ENCODE results near the gene CEP55. TPM values are rescaled to one million over a fixed set of nuclear protein-coding genes. Genes with fewer than 3 reads are reported as not detected.

CEP55 gene
- 43.2 and 49.4 TPM in 2 replicates for total RNA-seq (2014; rRNA removed; shearing (Covaris generic))

DNA sequence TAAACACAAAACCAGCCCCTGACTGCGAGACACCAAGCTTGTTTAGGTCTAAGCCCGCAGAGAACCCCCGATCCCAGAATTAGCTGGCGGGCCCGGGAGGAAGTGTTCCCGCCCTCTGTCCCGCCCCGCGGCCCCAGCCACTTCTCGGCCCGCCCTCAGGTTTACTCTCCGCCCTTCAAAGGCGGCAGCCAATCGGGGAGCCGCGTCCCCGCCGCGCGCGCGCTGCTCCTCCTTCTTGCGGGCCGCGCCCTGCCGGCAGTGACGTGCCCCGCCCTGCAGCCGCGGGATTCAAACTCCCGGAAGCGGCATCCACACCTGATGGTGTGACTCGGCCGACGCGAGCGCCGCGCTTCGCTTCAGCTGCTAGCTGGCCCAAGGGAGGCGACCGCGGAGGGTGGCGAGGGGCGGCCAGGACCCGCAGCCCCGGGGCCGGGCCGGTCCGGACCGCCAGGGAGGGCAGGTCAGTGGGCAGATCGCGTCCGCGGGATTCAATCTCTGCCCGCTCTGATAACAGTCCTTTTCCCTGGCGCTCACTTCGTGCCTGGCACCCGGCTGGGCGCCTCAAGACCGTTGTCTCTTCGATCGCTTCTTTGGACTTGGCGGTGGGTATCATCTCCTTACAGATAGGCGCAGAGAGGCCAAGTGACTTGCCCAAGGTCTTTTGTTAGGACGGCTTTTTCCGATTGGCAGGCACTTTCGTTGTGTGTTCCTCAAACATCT is at the start of gene CEP55:
Gene CEP55, plus strand, starts transcription at position 291 of the 720 bp plus-strand sequence. CDS start 3,440 bp downstream, outside the sequence.
- peak; percentile 91 to 92 for DNase-seq
- no peaks in the 10 kb centered on the region for H3K9me3 ChIP-seq (replicated peaks)
- no peaks in the 10 kb centered on the region for H3K27me3 ChIP-seq
- H3K36me3 ChIP-seq = no peaks in the 10 kb centered on the region
- peak within 1 kb of the TSS; percentile 78 for H3K27ac ChIP-seq
- peaks cover 5% of the 10 kb centered on the region; the same call in 1 of the 2 replicates for H3K4me1 ChIP-seq
- peak within 1 kb of the TSS; percentile 88 for H3K4me3 ChIP-seq

DNA sequence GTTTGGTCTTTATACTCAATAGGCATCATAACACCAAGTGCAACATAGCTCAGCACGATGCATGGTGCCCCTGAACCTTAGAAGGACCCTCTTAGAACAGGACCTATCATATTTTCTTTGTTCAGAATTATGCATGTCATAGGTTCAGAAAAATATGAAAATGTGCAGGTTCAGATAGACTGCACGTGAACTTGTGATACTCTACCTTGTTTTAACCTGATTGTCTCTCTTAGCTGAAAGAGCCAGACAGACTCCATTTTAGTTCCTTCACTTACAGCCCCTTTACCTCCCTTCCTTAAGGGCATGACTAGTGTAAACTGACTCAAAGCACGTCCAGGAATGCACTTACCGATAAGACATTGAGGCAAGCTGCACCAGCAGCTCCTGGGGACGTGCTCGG is 49.4 kb upstream of the CEP55 start:
- H3K27me3 ChIP-seq = no peaks in the 10 kb centered on the region
- no peak for DNase-seq
- H3K4me3 ChIP-seq = no peak overlapping the region
- H3K4me1 ChIP-seq = peaks cover 11% of the 10 kb centered on the region
- H3K27ac ChIP-seq = no peak overlapping the region
- H3K9me3 ChIP-seq (replicated peaks) = no peaks in the 10 kb centered on the region
- no peaks in the 10 kb centered on the region for H3K36me3 ChIP-seq

DNA sequence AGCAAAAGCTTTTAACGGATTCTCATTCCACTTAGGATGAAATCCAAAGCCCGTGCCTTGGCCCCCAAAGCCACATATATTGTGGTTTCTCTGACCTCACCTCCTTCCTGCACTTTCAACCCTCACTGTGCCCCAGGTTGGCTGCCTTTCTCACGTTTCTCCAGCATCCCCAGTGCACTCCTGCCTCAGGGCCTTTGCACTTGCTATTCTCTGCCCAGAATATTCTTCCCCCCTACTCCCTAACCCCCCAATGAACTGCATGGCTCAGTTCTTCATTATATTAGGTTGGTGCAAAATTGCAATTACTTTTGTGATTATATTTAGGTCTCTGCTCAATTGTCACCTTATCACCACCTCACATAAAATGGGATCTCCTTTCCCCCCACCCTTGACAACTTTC is 48.4 kb upstream of the CEP55 start:
- Histone ChIP-seq H3K36me3 (no peaks in the 10 kb centered on the region), H3K27me3 (no peaks in the 10 kb centered on the region), H3K9me3 (replicated peaks) (no peaks in the 10 kb centered on the region), H3K27ac (no peak overlapping the region), H3K4me3 (no peak overlapping the region), H3K4me1 (peaks cover 11% of the 10 kb centered on the region)
- no peak for DNase-seq

DNA sequence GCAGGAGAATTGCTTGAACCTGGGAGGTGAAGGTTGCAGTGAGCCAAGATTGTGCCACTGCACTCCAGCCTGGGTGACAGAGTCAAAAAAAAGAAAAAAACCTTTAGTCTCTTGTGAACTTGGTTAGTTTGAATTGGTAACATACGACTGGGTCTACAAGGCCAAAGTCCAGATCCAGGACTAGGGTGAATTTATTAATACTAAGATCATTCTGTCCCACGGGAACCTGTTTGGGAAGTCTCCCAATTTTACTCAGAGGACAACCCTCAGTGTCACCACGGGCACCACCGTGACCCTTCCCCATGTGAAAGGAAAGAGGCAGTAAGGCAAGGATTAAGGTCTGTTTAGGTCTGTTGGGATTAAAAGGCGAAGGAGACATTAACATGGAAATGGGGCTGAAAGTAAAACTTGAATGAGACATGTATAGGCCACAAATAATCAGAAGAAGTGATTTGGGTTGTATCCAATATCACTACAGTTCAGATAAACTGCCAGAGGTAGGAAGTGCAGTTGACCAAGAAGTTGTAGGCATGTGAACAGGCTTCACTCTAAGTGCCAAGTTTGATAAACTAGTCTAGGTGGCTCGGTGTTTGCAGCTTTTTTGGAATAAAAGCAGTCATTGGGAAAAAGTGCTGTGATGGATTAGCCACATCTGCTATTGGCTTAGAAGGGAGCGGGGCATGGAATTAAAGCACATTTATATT is 45.0 kb upstream of the CEP55 start:
- no peak for DNase-seq
- Histone ChIP-seq H3K4me1 (no peaks in the 10 kb centered on the region), H3K27ac (no peak overlapping the region), H3K9me3 (replicated peaks) (no peaks in the 10 kb centered on the region), H3K27me3 (no peaks in the 10 kb centered on the region), H3K4me3 (no peak overlapping the region), H3K36me3 (no peaks in the 10 kb centered on the region)

DNA sequence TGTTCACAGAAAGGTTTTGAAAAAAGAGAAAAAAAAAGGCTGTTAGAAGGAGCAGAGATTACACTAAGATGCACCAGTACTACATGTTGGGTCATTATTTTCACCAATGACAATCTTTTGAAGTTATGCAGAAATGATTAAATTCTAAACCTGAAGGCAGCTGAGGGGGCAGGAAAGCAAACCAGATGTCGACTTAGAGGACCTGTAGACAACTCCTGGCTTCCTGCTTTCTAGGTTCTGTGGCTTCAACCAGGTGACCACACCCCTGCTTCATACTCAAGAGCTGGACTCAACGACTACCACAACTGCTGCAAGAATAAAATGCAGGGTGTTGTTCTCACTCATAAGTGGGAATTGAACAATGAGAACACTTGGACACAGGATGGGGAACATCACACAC is 44.3 kb upstream of the CEP55 start:
- DNase-seq = no peak
- Histone ChIP-seq H3K36me3 (no peaks in the 10 kb centered on the region), H3K27me3 (no peaks in the 10 kb centered on the region), H3K9me3 (replicated peaks) (no peaks in the 10 kb centered on the region), H3K27ac (no peak overlapping the region), H3K4me3 (no peak overlapping the region), H3K4me1 (no peaks in the 10 kb centered on the region)

DNA sequence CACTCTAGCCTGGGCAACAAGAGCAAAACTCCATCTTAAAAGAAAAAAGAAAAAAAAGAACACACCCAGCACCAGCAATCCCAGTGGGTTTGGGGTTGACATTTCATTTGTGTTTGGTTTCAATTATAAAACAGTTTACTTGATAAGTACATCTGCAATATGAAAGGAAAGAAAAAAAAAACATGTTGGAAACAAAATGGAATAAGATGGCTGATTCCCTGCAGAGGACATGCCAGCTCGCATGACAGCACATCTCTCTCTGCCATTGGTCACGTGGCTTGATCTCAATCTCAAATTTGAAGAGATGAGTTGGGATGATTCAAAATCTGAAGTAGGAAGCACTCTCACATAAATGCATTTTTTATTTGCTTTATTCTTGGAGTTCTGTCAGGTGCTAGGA is 42.3 kb upstream of the CEP55 start:
- H3K27ac ChIP-seq = no peak overlapping the region
- no peaks in the 10 kb centered on the region for H3K36me3 ChIP-seq
- no peak for DNase-seq
- no peaks in the 10 kb centered on the region for H3K27me3 ChIP-seq
- H3K9me3 ChIP-seq (replicated peaks) = no peaks in the 10 kb centered on the region
- H3K4me3 ChIP-seq = no peak overlapping the region
- peaks cover 8% of the 10 kb centered on the region for H3K4me1 ChIP-seq

DNA sequence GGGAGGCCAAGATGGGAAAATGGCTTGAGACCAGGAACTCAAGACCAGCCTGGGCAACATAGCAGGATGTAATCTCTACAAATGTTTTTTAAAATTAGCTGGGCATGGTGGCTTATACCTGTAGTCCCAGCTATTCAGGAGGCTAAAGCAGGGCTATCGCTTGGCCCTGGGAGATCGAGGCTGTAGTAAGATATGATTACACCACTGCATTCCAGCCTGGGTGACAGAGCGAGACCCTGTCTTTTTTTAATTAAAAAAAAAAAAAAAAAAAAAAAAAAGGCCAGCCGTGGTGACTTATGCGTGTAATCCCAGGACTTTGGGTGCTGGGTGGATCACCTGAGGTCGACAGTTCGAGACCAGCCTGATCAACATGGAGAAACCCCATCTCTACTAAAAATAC is 41.7 kb upstream of the CEP55 start:
- Histone ChIP-seq H3K4me3 (no peak overlapping the region), H3K36me3 (no peaks in the 10 kb centered on the region), H3K27me3 (no peaks in the 10 kb centered on the region), H3K4me1 (peaks cover 14% of the 10 kb centered on the region), H3K9me3 (replicated peaks) (no peaks in the 10 kb centered on the region), H3K27ac (no peak overlapping the region)
- DNase-seq = no peak

DNA sequence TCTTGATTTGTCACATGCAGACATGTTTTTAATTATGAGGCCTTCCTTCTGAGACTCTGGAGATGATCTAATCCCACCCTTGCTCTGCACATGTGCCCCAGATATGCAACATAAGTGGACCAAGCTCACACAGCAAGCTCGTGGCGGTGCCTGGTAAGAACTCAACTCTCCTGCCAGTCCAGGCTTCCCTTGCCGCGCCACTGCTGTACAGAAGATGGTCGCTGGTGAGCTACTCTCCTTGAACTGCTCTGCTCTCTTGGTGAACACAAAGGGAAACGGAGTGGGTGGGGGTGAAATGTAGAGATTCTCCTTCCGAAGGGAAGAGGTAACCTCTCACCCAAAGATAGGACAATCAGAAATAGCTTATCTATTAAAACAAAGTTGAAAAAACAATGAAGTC is 39.9 kb upstream of the CEP55 start:
- no peaks in the 10 kb centered on the region for H3K9me3 ChIP-seq (replicated peaks)
- H3K4me3 ChIP-seq = no peak overlapping the region
- H3K27me3 ChIP-seq = no peaks in the 10 kb centered on the region
- H3K27ac ChIP-seq = no peak overlapping the region
- no peaks in the 10 kb centered on the region for H3K36me3 ChIP-seq
- DNase-seq = no peak
- H3K4me1 ChIP-seq = peaks cover 24% of the 10 kb centered on the region

DNA sequence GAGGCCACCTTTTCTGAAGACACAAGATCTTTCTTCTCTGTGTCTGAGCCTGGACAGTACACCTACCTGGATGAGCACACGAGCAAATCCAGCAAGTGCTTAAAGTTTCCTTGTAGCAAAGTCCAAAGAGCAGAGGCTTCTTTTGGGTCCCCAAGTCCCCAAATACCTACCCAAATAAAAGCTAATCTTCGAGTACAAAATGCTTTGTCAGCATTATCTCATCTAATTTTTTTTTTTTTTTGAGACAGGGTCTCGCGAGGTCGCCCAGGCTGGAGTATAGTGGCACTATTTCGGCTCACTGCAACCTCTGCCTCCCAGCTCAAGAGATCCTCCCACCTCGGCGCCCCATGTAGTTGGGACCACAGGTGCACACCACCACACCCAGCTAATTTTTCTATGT is 38.9 kb upstream of the CEP55 start:
- Histone ChIP-seq H3K27ac (no peak overlapping the region), H3K4me1 (peaks cover 35% of the 10 kb centered on the region), H3K9me3 (replicated peaks) (no peaks in the 10 kb centered on the region), H3K36me3 (no peaks in the 10 kb centered on the region), H3K27me3 (no peaks in the 10 kb centered on the region), H3K4me3 (no peak overlapping the region)
- no peak for DNase-seq

DNA sequence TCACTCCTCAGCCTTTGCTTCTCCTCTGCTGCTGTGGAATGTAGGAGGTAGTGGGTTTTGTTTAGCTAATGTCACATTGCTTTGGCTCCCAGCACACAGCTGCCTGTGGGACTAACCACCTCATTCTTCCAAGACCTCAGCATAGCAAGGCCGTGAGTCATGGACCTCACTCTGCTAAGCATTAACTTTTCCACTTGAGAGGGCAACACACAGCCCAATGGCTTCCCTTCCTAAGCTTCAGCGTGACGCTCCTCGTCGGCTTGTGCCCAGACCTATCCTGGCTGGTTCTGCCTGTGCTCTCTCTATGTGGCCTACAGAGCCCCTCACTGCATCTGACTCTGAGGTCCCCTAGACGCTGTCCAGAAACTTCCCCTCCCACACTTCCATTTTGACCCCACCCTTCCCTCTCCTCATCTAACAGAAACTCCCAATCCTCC is 37.6 kb upstream of the CEP55 start:
- DNase-seq = peak; percentile 93 to 94
- H3K4me3 ChIP-seq = peak overlapping the region; percentile 6; the same call in 1 of the 2 replicates
- H3K4me1 ChIP-seq = peaks cover 42% of the 10 kb centered on the region
- no peaks in the 10 kb centered on the region for H3K9me3 ChIP-seq (replicated peaks)
- H3K27me3 ChIP-seq = no peaks in the 10 kb centered on the region
- H3K27ac ChIP-seq = peak overlapping the region; percentile 85
- H3K36me3 ChIP-seq = no peaks in the 10 kb centered on the region

DNA sequence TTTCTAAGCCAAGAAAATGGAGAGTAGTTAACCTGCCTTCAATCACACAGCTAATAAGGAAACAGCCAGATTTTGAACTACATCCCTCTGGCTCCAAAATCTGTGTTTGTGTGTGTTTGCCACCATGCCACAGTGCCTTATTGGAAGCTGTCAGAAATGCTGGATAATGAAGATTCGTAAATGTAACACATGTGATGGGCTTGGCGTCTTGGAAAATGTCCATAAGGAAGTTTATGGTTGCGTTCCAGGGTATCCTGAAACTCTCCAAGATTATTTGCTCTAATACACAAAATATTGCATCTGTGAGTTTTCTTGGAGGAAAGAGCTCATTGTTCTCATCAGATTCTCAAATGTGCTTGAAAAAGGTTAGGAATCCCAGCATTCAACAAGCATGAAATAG is 36.9 kb upstream of the CEP55 start:
- no peaks in the 10 kb centered on the region for H3K27me3 ChIP-seq
- no peaks in the 10 kb centered on the region for H3K36me3 ChIP-seq
- no peaks in the 10 kb centered on the region for H3K9me3 ChIP-seq (replicated peaks)
- no peak for DNase-seq
- peak overlapping the region; percentile 85 for H3K27ac ChIP-seq
- peak overlapping the region; percentile 6; the same call in 1 of the 2 replicates for H3K4me3 ChIP-seq
- H3K4me1 ChIP-seq = peaks cover 48% of the 10 kb centered on the region

DNA sequence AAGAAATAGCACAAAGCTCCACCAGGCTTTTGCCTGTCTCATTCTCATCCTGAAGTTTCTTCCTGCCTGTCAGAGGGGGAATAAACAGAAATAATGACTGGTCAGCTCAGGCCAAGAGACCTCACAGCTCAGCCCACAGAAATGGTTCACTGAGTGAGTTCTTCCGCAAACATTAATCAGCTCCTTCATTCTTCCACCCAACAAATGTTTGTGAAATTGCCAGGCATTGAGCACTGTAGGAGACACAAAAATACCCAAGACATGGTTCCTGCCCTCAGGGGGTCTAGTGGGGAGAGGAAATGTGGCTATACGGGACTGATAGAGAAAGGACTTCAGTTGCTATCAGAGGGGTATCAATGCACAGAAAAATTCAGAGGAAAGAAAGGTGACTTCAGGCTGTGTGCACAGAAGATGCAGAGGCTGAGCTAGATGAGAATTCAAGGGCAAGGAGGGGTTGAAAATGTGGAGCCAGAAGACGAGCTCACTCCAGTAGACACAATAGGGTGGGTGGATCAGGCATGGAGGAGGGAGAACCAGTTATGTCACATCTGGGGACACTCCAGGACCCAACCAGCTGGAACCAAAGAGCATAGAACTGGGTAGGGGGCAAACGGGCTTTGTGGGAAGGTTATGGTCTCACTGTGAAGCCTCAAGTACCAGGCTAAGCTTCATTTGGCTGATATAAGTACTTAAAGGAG is 35.2 kb upstream of the CEP55 start:
- Histone ChIP-seq H3K27ac (peak overlapping the region; percentile 77), H3K36me3 (no peaks in the 10 kb centered on the region), H3K4me1 (peaks cover 58% of the 10 kb centered on the region), H3K9me3 (replicated peaks) (no peaks in the 10 kb centered on the region), H3K27me3 (no peaks in the 10 kb centered on the region), H3K4me3 (no peak overlapping the region)
- DNase-seq = no peak

DNA sequence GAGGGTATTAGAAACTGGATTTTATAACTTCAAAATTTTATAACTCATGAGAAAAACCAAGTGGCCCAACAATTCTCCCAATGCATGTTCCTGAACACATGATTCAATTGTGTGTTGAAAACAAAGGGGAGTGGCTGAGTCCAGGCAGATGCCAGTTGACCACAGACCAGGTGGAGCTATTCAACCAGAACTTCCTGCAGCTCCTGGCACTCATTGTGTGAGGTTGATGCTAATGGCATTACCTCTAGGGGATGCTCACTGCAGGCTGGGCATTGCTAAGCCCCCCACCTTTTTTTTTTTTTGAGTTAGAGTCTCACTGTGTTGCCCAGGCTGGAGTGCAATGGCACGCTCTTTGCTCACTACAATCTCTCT is 34.6 kb upstream of the CEP55 start:
- Histone ChIP-seq H3K4me3 (no peak overlapping the region), H3K27me3 (no peaks in the 10 kb centered on the region), H3K9me3 (replicated peaks) (no peaks in the 10 kb centered on the region), H3K4me1 (peaks cover 63% of the 10 kb centered on the region), H3K36me3 (no peaks in the 10 kb centered on the region), H3K27ac (peak overlapping the region; percentile 77)
- DNase-seq = peak; percentile 52 to 64

DNA sequence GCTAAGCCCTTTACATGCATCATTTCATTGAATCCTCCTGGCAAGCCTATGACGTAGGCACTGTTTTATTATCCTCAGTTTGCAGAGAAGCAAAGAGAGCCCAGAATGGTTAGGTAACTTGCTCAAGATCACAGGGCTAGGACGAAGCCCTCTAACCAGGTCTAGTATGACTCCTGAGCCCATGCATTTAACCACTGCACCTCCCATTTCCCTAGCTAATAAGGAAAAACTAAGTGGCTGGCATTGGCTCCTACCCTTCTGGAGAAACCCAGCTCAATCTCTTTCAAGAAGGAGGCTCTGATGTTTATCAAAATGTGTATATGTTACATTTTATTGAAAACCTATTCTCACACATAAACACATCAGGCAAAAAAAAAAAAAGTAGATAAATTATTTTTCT is 34.0 kb upstream of the CEP55 start:
- H3K4me1 ChIP-seq = peaks cover 63% of the 10 kb centered on the region

DNA sequence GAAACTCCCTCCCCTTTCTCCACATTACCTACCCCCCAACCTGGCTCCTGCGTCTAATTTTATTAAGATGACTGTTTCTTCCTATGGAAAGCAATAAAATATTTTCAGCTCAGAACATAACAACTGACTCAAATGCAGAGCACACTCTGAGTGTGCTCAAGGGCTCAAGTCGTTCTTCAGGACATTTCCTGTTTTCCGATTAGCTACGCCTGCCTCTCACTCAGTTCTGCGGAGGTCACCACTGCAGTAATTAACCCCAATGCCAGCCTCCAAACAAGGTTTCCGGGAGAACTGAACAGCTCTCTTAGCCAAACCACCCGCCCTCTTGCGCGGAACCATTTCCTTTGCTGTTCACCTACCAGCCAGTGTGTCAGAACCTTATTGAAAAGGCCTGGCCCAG is 33.5 kb upstream of the CEP55 start:
- Histone ChIP-seq H3K27ac (peak overlapping the region; percentile 77), H3K4me1 (peaks cover 63% of the 10 kb centered on the region), H3K36me3 (no peaks in the 10 kb centered on the region), H3K4me3 (no peak overlapping the region), H3K9me3 (replicated peaks) (no peaks in the 10 kb centered on the region; the same call in 1 of the 2 replicates), H3K27me3 (no peaks in the 10 kb centered on the region)
- DNase-seq = peak; percentile 59 to 74

More for the DNA sequence above, 34.0 kb upstream of the CEP55 start:
- no peaks in the 10 kb centered on the region for H3K36me3 ChIP-seq
- H3K27ac ChIP-seq = peak overlapping the region; percentile 77
- no peak for DNase-seq
- no peaks in the 10 kb centered on the region for H3K9me3 ChIP-seq (replicated peaks)
- no peak overlapping the region for H3K4me3 ChIP-seq
- H3K27me3 ChIP-seq = no peaks in the 10 kb centered on the region
